HEK293 (cell line): ENCODE measurements around the gene HS3ST4.

Experiments
- CTCF ChIA-PET: fragments of 350-600 bp; formaldehyde crosslinking; extraction: SDS; loops from one replicate; lab custom pipeline; 2021; ENCODE audit warnings: antibody characterized with exemption; lab: Yijun Ruan, JAX
- POLR2A ChIA-PET: fragments of 300-600 bp; formaldehyde crosslinking; extraction: SDS; loops from one replicate; lab custom pipeline; 2020; ENCODE audit warnings: antibody characterized with exemption, inconsistent platforms; lab: Yijun Ruan, JAX
- H3K27ac ChIP-seq: fragments of 200-500 bp; sonication (Bioruptor generic); 2 replicates; pipeline ENCODE4 v1.5.1; 2014; ENCODE audit warnings: low read depth, low read length, control low read depth, inconsistent platforms; ENCODE audit errors: extremely low read depth
- H3K36me3 ChIP-seq, 2 experiments: fragments of 200-500 bp in 1 of 2; sonication (Bioruptor generic) in 1 of 2; 1 replicate in 1 of 2; 2 replicates in 1 of 2; pipeline ENCODE4 v1.5.1; 2014 to 2017; ENCODE audit warnings: inconsistent platforms in 2 of 2, low read length in 2 of 2; ENCODE audit not compliant: control insufficient read depth in 2 of 2, insufficient read depth in 1 of 2
- H3K4me1 ChIP-seq: fragments of 200-500 bp; sonication (Bioruptor generic); 2 replicates; pipeline ENCODE4 v1.5.1; 2014; ENCODE audit warnings: mild to moderate bottlenecking, low read length, inconsistent platforms; ENCODE audit not compliant: control insufficient read depth, insufficient read depth
- H3K4me3 ChIP-seq: 2 replicates; pipeline ENCODE4 v1.5.1; 2011; ENCODE audit warnings: low read depth, mild to moderate bottlenecking, control low read depth, low read length, moderate library complexity
- H3K9me3 ChIP-seq: fragments of 200-500 bp; sonication (Bioruptor generic); 2 replicates; pipeline ENCODE4 v1.5.1; 2014; ENCODE audit warnings: low read depth, low read length, inconsistent platforms; ENCODE audit not compliant: control insufficient read depth, insufficient read depth
- ATF2 ChIP-seq: fragments of 450-650 bp; formaldehyde crosslinking; IDR thresholded peaks from 2 replicates; pipeline ENCODE4 v1.5.1; 2016; ENCODE audit warnings: missing biosample characterization, missing genetic modification characterization, low read depth
- BCL11A ChIP-seq: fragments of 450-650 bp; formaldehyde crosslinking; IDR thresholded peaks from 2 replicates; pipeline ENCODE4 v1.5.1; 2016; ENCODE audit warnings: low read depth, missing biosample characterization, missing genetic modification characterization
- HOXD13 ChIP-seq: sonication (generic); formaldehyde crosslinking; IDR thresholded peaks from 2 replicates; pipeline ENCODE4 v1.8.0; 2022; ENCODE audit warnings: missing genetic modification reagents, borderline replicate concordance
- KLF10 ChIP-seq: fragments of 450-650 bp; IDR thresholded peaks from 2 replicates; pipeline ENCODE4 v1.5.1; 2018; ENCODE audit warnings: missing biosample characterization, mild to moderate bottlenecking, missing genetic modification characterization
- OSR2 ChIP-seq: fragments of 450-650 bp; formaldehyde crosslinking; IDR thresholded peaks from 2 replicates; pipeline ENCODE4 v1.5.1; 2016; ENCODE audit warnings: missing biosample characterization, missing genetic modification characterization
- OVOL3 ChIP-seq: fragments of 450-650 bp; formaldehyde crosslinking; IDR thresholded peaks from 2 replicates; pipeline ENCODE4 v1.5.1; 2016; ENCODE audit warnings: missing biosample characterization, missing genetic modification characterization
- PRDM1 ChIP-seq: fragments of 450-650 bp; formaldehyde crosslinking; IDR thresholded peaks from 2 replicates; pipeline ENCODE4; 2016; ENCODE audit warnings: missing biosample characterization, missing genetic modification characterization
- SP3 ChIP-seq: fragments of 450-650 bp; formaldehyde crosslinking; IDR thresholded peaks from 2 replicates; pipeline ENCODE4 v1.5.1; 2016; ENCODE audit warnings: missing biosample characterization, missing genetic modification characterization
- ZBTB1 ChIP-seq: fragments of 450-650 bp; formaldehyde crosslinking; IDR thresholded peaks from 2 replicates; pipeline ENCODE4 v1.5.1; 2016; ENCODE audit warnings: missing biosample characterization, missing genetic modification characterization
- ZNF184 ChIP-seq: fragments of 450-650 bp; IDR thresholded peaks from 2 replicates; pipeline ENCODE4 v1.5.1; 2018; ENCODE audit warnings: missing biosample characterization, mild to moderate bottlenecking, missing genetic modification characterization
- ZNF19 ChIP-seq: fragments of 450-650 bp; formaldehyde crosslinking; IDR thresholded peaks from 2 replicates; pipeline ENCODE4; 2016; ENCODE audit warnings: missing biosample characterization, missing genetic modification characterization, low read depth
- ZNF239 ChIP-seq: fragments of 450-650 bp; formaldehyde crosslinking; IDR thresholded peaks from 2 replicates; pipeline ENCODE4 v1.5.1; 2016; ENCODE audit warnings: missing biosample characterization, missing genetic modification characterization
- ZNF366 ChIP-seq: fragments of 450-650 bp; formaldehyde crosslinking; conservative IDR thresholded peaks from 2 replicates; pipeline ENCODE4 v1.5.1; 2016; ENCODE audit warnings: missing biosample characterization, missing genetic modification characterization
- ZNF37A ChIP-seq: fragments of 450-650 bp; IDR thresholded peaks from 2 replicates; pipeline ENCODE4 v1.5.1; 2018; ENCODE audit warnings: missing biosample characterization, missing genetic modification characterization
- ZNF416 ChIP-seq: fragments of 450-650 bp; formaldehyde crosslinking; IDR thresholded peaks from 2 replicates; pipeline ENCODE4 v1.5.1; 2016; ENCODE audit warnings: missing biosample characterization, missing genetic modification characterization
- ZNF521 ChIP-seq: fragments of 450-650 bp; formaldehyde crosslinking; IDR thresholded peaks from 2 replicates; pipeline ENCODE4 v1.5.1; 2017; ENCODE audit warnings: missing biosample characterization, mild to moderate bottlenecking, missing genetic modification characterization
- ZNF558 ChIP-seq: fragments of 450-650 bp; formaldehyde crosslinking; IDR thresholded peaks from 2 replicates; pipeline ENCODE4 v1.5.1; 2016; ENCODE audit warnings: missing biosample characterization, missing genetic modification characterization
- ZNF561 ChIP-seq: fragments of 450-650 bp; IDR thresholded peaks from 2 replicates; pipeline ENCODE4 v1.5.1; 2018; ENCODE audit warnings: missing biosample characterization, missing genetic modification characterization, borderline replicate concordance
- ZNF664 ChIP-seq: fragments of 450-650 bp; formaldehyde crosslinking; IDR thresholded peaks from 2 replicates; pipeline ENCODE4 v1.5.1; 2016; ENCODE audit warnings: missing biosample characterization, missing genetic modification characterization
- ZNF792 ChIP-seq: fragments of 450-650 bp; formaldehyde crosslinking; IDR thresholded peaks from 2 replicates; pipeline ENCODE4 v1.5.1; 2016; ENCODE audit warnings: missing biosample characterization, missing genetic modification characterization
- ZSCAN16 ChIP-seq: fragments of 450-650 bp; formaldehyde crosslinking; IDR thresholded peaks from 2 replicates; pipeline ENCODE4 v1.5.1; 2016; ENCODE audit warnings: missing biosample characterization, missing genetic modification characterization
- TF ChIP-seq, protein P1 (sequence below): fragments of 450-650 bp; formaldehyde crosslinking; IDR thresholded peaks from 2 replicates; pipeline ENCODE4 v1.5.1; 2016; ENCODE audit warnings: missing biosample characterization, missing genetic modification characterization
- TF ChIP-seq, protein P2 (sequence below): fragments of 450-650 bp; formaldehyde crosslinking; IDR thresholded peaks from 2 replicates; pipeline ENCODE4 v1.5.1; 2016; ENCODE audit warnings: missing biosample characterization, missing genetic modification characterization, borderline replicate concordance
- TF ChIP-seq, protein P3 (sequence below): fragments of 450-650 bp; formaldehyde crosslinking; IDR thresholded peaks from 2 replicates; pipeline ENCODE4 v1.5.1; 2017; ENCODE audit warnings: missing biosample characterization, missing genetic modification characterization

HS3ST4 gene

DNA sequence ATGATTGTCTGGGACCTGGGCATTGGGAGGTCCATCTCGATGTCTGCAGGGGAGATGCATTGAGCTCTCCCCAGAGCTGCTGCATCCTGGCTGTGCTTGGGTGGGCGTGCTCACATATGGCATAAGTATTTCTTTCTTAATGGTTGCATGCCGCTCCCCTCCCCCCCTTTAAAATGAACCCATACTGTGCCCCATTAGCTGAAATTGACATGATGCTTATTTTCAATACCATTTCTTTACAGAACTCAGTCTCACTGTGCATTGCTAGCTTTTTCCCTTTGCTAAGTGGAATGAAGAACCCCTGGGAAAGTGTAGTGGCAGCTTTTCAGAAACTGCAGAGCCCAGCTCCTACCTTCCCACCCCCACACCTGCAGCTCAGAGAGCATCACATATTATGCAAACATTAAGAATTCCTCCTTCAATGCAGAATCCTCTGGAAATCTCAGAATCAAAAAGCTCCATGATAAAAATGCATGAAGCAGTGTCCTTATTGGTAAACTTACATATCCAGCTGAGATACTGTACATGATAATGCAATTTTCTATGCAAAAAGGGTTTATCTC, 56.4 kb downstream of the HS3ST4 start:
- POLR2A ChIA-PET = no interaction called here
- Histone ChIP-seq H3K9me3 (no peaks in the 10 kb centered on the region), H3K4me3 (no peak overlapping the region), H3K4me1 (no peaks in the 10 kb centered on the region), H3K36me3 (no peaks in the 10 kb centered on the region), H3K27ac (no peak overlapping the region)
- CTCF ChIA-PET = interaction anchor here (0.6 kb wide), 1 partner anchor 1097 kb away, joined by 3 read pairs; no protein-coding TSS in a partner anchor
- TF ChIP-seq ZNF561 (tag by site-specific recombination) = no peak
- no peak for TF ChIP-seq ZNF239 (tag by site-specific recombination)
- no peak for TF ChIP-seq HOXD13 (CRISPR knock-in tag)
- no peak for TF ChIP-seq SP3 (tag by site-specific recombination)
- TF ChIP-seq ZNF416 (tag by site-specific recombination) = no peak
- TF ChIP-seq, protein P1, sequence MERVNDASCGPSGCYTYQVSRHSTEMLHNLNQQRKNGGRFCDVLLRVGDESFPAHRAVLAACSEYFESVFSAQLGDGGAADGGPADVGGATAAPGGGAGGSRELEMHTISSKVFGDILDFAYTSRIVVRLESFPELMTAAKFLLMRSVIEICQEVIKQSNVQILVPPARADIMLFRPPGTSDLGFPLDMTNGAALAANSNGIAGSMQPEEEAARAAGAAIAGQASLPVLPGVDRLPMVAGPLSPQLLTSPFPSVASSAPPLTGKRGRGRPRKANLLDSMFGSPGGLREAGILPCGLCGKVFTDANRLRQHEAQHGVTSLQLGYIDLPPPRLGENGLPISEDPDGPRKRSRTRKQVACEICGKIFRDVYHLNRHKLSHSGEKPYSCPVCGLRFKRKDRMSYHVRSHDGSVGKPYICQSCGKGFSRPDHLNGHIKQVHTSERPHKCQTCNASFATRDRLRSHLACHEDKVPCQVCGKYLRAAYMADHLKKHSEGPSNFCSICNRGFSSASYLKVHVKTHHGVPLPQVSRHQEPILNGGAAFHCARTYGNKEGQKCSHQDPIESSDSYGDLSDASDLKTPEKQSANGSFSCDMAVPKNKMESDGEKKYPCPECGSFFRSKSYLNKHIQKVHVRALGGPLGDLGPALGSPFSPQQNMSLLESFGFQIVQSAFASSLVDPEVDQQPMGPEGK (tag by site-specific recombination) = no peak
- TF ChIP-seq ZSCAN16 (tag by site-specific recombination) = no peak
- TF ChIP-seq ZNF521 (tag by site-specific recombination) = no peak
- TF ChIP-seq KLF10 (tag by site-specific recombination) = no peak

DNA sequence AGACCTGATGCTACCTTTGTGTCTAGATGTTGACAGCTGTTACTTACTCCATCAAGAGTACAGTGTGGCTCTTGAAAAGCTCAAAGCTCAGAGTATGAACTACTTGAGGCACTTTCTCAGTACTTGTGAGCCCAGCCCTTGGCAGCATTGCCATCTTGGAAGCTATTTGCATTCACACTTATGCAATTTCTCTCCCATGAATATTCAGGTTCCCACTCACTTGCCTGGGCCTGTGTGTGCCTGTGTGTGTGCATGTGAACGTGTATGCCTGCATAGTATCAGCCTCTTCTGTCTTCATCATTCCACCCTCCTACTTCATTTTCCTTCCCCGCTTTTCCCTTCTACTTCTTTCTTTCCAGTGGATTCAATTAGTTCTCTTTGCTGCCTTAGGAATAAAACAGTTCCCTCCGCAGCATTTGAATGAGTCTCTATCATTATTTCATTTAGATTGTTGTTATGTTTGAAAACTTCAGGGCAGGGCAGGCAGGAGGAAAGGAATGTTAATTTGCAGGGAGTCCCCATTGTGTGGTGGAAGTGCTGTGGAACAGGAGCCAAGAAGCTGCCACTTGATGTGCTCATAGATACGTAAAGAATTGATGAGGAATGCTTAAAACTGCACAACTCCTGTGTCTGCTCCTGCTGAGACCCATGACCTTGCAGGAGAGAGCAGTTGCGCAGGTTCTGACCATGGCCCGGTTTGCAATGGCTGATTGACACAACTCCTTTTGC, 58.9 kb downstream of the HS3ST4 start:
- ChIA-PET POLR2A (no interaction called here), CTCF (interaction anchor here (0.7 kb wide), 1 partner anchor 885 kb away, joined by 3 read pairs; no protein-coding TSS in a partner anchor)
- no peak overlapping the region for H3K27ac ChIP-seq
- H3K4me3 ChIP-seq = no peak overlapping the region
- no peaks in the 10 kb centered on the region for H3K36me3 ChIP-seq
- TF ChIP-seq ZNF792 (tag by site-specific recombination) (no peak), BCL11A (tag by site-specific recombination) (no peak), ATF2 (tag by site-specific recombination) (no peak), OSR2 (tag by site-specific recombination) (no peak), KLF10 (tag by site-specific recombination) (no peak), OVOL3 (tag by site-specific recombination) (no peak), ZBTB1 (tag by site-specific recombination) (no peak), PRDM1 (tag by site-specific recombination) (no peak), ZNF184 (tag by site-specific recombination) (no peak), ZNF19 (tag by site-specific recombination) (no peak), ZNF558 (tag by site-specific recombination) (no peak), ZNF37A (tag by site-specific recombination) (no peak), ZNF664 (tag by site-specific recombination) (no peak), ZNF366 (tag by site-specific recombination) (no peak)
- TF ChIP-seq, protein P2, sequence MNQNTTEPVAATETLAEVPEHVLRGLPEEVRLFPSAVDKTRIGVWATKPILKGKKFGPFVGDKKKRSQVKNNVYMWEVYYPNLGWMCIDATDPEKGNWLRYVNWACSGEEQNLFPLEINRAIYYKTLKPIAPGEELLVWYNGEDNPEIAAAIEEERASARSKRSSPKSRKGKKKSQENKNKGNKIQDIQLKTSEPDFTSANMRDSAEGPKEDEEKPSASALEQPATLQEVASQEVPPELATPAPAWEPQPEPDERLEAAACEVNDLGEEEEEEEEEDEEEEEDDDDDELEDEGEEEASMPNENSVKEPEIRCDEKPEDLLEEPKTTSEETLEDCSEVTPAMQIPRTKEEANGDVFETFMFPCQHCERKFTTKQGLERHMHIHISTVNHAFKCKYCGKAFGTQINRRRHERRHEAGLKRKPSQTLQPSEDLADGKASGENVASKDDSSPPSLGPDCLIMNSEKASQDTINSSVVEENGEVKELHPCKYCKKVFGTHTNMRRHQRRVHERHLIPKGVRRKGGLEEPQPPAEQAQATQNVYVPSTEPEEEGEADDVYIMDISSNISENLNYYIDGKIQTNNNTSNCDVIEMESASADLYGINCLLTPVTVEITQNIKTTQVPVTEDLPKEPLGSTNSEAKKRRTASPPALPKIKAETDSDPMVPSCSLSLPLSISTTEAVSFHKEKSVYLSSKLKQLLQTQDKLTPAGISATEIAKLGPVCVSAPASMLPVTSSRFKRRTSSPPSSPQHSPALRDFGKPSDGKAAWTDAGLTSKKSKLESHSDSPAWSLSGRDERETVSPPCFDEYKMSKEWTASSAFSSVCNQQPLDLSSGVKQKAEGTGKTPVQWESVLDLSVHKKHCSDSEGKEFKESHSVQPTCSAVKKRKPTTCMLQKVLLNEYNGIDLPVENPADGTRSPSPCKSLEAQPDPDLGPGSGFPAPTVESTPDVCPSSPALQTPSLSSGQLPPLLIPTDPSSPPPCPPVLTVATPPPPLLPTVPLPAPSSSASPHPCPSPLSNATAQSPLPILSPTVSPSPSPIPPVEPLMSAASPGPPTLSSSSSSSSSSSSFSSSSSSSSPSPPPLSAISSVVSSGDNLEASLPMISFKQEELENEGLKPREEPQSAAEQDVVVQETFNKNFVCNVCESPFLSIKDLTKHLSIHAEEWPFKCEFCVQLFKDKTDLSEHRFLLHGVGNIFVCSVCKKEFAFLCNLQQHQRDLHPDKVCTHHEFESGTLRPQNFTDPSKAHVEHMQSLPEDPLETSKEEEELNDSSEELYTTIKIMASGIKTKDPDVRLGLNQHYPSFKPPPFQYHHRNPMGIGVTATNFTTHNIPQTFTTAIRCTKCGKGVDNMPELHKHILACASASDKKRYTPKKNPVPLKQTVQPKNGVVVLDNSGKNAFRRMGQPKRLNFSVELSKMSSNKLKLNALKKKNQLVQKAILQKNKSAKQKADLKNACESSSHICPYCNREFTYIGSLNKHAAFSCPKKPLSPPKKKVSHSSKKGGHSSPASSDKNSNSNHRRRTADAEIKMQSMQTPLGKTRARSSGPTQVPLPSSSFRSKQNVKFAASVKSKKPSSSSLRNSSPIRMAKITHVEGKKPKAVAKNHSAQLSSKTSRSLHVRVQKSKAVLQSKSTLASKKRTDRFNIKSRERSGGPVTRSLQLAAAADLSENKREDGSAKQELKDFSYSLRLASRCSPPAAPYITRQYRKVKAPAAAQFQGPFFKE = no peak
- TF ChIP-seq, protein P3, sequence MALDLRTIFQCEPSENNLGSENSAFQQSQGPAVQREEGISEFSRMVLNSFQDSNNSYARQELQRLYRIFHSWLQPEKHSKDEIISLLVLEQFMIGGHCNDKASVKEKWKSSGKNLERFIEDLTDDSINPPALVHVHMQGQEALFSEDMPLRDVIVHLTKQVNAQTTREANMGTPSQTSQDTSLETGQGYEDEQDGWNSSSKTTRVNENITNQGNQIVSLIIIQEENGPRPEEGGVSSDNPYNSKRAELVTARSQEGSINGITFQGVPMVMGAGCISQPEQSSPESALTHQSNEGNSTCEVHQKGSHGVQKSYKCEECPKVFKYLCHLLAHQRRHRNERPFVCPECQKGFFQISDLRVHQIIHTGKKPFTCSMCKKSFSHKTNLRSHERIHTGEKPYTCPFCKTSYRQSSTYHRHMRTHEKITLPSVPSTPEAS (tag by site-specific recombination) = no peak
- H3K9me3 ChIP-seq = no peaks in the 10 kb centered on the region
- no peaks in the 10 kb centered on the region for H3K4me1 ChIP-seq
